ENCODE measurements around the gene MMP17. TPM values are rescaled to one million over a fixed set of nuclear protein-coding genes. Genes with fewer than 3 reads are reported as not detected.

The MMP17 gene
- total and polyA plus RNA-seq, 2 donors (not counting 3 experiments of a cell fraction or from before 2014, with no cell fraction given) = 3.6 to 10.8 TPM

- intact Hi-C loops (cut with micrococcal nuclease) (no loop called here), dilution Hi-C loops (cut with MboI; ENCODE audit: extremely low pct_ligation_motif_present, low sequenced_read_pairs) (no loop called here)
- no peak overlapping the region for H3K27ac ChIP-seq (ENCODE audit: insufficient read depth, low read depth, low read length)
- no peak for DNase-seq (ENCODE audit: low read depth, low spot score)
- H3K9me3 ChIP-seq (replicated peaks; ENCODE audit: control insufficient read depth, insufficient read depth, low read length) = no peaks in the 10 kb centered on the region
- TF ChIP-seq MAX (IDR thresholded peaks at IDR 0.05; ENCODE audit: insufficient read depth, insufficient read length) (no peak), JUN (IDR thresholded peaks at IDR 0.05; ENCODE audit: borderline replicate concordance, insufficient read depth, insufficient read length, low read depth) (no peak), GATA2 (IDR thresholded peaks at IDR 0.05; ENCODE audit: insufficient read depth, insufficient read length, low read depth, low read length) (no peak), POLR2A (IDR thresholded peaks at IDR 0.05; ENCODE audit: low read depth, low read length) (no peak), CTCF (IDR thresholded peaks at IDR 0.05; ENCODE audit: extremely low read depth in 1 of 2, insufficient read depth in 1 of 2, low read depth in 1 of 2, low read length in 2 of 2) (no peak), EZH2 (IDR thresholded peaks at IDR 0.05; ENCODE audit: borderline replicate concordance, low read depth, low read length, severe bottlenecking) (no peak), POLR2AphosphoS5 (IDR thresholded peaks at IDR 0.05; ENCODE audit: insufficient read depth, low read depth, low read length) (no peak), FOS (IDR thresholded peaks at IDR 0.05; ENCODE audit: borderline replicate concordance, insufficient read depth, low read length) (no peak), MYC (IDR thresholded peaks at IDR 0.05; ENCODE audit: low read depth, low read length) (no peak)
- no peaks in the 10 kb centered on the region for H3K9me1 ChIP-seq (replicated peaks; ENCODE audit: control insufficient read depth, extremely low read depth, insufficient read depth, low read length)
- no peak overlapping the region for H3K4me3 ChIP-seq (replicated peaks in 1 of 3; ENCODE audit: insufficient read depth in 1 of 3, low read depth in 1 of 3, low read length in 3 of 3)
- H3K79me2 ChIP-seq (ENCODE audit: control insufficient read depth, insufficient read depth, low read length) = no peaks in the 10 kb centered on the region
- no TSS peak for BruUV-seq (replicated peaks)
- POLR2A ChIA-PET = no interaction called here
- H3K9ac ChIP-seq (replicated peaks; ENCODE audit: extremely low read depth, insufficient read depth, low read length) = no peak overlapping the region
- FAIRE-seq = no peak
- no peaks in the 10 kb centered on the region for H3K27me3 ChIP-seq (ENCODE audit: control insufficient read depth in 2 of 2, insufficient read depth in 2 of 2, low read length in 2 of 2)
- H3K36me3 ChIP-seq (ENCODE audit: control insufficient read depth in 2 of 2, extremely low read depth in 1 of 2, insufficient read depth in 2 of 2, low read length in 2 of 2) = no peaks in the 10 kb centered on the region
- no peaks in the 10 kb centered on the region for H4K20me1 ChIP-seq (replicated peaks; ENCODE audit: control insufficient read depth, extremely low read depth, insufficient read depth, low read length)
- no peak overlapping the region for H2AFZ ChIP-seq (ENCODE audit: low read depth, low read length)
- CTCF ChIA-PET = no interaction called here
- no peaks in the 10 kb centered on the region for H3K4me1 ChIP-seq (ENCODE audit: control insufficient read depth, extremely low read depth, insufficient read depth, low read length)
- no peak overlapping the region for H3K4me2 ChIP-seq (ENCODE audit: insufficient read depth, low read length)
Observed at GRCh38 chr12:131816495-131816894, 11.7 kb upstream of the MMP17 start.
